PFSK-1 (cell line): ENCODE results near the gene CCDC88C.

Experiments
- POLR2AphosphoS5 ChIP-seq: IDR thresholded peaks from 2 replicates; pipeline ENCODE4 v1.6.1; 2012; ENCODE audit warnings: low read depth, mild to moderate bottlenecking, control low read depth, low read length, moderate library complexity
- SIN3A ChIP-seq: IDR thresholded peaks from 2 replicates; pipeline ENCODE4 v1.6.1; 2012; ENCODE audit warnings: mild to moderate bottlenecking, low read length, moderate library complexity, borderline replicate concordance; ENCODE audit not compliant: insufficient read depth
- TAF1 ChIP-seq: IDR thresholded peaks from 2 replicates; pipeline ENCODE4 v1.6.1; 2012; ENCODE audit warnings: low read length, control low read depth, borderline replicate concordance; ENCODE audit not compliant: insufficient read depth
- TF ChIP-seq, protein P1 (sequence below), 2 experiments: IDR thresholded peaks; 2 replicates each; pipeline versions ENCODE4 v1.6.1 to v1.8.0; 2011 to 2012; ENCODE audit warnings: low read depth in 2 of 2, low read length in 2 of 2, control low read depth in 1 of 2, inconsistent platforms in 1 of 2, mild to moderate bottlenecking in 1 of 2, moderate library complexity in 1 of 2; ENCODE audit not compliant: insufficient read depth in 1 of 2

DNA sequence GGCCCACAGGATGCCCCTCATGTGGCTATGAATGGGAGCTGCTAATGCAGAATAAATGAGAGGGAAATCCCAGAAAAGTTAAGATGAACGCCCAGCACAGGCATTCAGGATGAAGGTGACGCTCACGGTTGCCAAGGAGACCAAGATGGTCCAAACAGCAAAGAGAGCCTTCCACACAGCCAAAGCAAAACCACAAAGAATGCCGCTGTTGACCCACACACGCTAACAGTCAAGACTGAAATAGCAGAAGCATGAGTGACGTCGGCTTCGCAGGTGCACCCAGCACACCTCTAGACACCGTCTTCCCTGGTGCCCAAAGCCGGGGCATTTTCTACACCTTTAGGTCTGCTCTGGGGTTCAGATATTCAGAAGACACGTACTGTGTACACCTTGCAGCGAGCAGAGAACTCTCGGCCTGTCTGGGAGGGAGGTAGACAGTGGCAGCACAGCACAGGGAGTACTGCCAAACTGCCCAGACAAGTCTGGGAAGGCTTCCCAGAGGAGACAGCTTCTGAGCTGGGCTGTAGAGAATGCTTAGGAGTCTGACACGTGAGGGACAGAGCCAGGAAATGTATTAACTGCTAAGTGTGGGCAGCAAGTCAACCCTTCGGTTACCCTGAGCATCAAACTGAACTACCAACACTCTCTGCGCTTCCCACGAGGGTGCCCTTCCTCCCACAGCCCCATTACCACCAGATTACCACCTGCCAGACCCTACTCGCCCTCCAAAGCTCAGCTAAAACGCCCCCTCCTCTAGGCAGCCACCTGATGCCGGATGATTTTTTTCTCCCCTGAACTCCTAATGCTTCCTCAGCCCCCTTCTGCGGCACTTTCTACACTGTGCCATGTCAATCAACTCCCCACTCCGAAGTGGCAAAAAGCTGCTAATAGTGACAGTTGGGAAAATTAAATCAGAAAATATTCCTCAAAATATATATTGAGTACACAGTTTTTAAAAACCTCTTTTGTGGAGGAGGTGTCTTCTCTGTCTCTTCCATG, 50.1 kb downstream of the CCDC88C start:
- TF ChIP-seq POLR2AphosphoS5 (no peak), TAF1 (no peak), SIN3A (no peak)
- TF ChIP-seq, protein P1, sequence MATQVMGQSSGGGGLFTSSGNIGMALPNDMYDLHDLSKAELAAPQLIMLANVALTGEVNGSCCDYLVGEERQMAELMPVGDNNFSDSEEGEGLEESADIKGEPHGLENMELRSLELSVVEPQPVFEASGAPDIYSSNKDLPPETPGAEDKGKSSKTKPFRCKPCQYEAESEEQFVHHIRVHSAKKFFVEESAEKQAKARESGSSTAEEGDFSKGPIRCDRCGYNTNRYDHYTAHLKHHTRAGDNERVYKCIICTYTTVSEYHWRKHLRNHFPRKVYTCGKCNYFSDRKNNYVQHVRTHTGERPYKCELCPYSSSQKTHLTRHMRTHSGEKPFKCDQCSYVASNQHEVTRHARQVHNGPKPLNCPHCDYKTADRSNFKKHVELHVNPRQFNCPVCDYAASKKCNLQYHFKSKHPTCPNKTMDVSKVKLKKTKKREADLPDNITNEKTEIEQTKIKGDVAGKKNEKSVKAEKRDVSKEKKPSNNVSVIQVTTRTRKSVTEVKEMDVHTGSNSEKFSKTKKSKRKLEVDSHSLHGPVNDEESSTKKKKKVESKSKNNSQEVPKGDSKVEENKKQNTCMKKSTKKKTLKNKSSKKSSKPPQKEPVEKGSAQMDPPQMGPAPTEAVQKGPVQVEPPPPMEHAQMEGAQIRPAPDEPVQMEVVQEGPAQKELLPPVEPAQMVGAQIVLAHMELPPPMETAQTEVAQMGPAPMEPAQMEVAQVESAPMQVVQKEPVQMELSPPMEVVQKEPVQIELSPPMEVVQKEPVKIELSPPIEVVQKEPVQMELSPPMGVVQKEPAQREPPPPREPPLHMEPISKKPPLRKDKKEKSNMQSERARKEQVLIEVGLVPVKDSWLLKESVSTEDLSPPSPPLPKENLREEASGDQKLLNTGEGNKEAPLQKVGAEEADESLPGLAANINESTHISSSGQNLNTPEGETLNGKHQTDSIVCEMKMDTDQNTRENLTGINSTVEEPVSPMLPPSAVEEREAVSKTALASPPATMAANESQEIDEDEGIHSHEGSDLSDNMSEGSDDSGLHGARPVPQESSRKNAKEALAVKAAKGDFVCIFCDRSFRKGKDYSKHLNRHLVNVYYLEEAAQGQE (IDR thresholded peaks at IDR 0.05; ENCODE audit: insufficient read depth in 1 of 2, low read depth in 2 of 2, low read length in 2 of 2), result no peak
